Body of pancreas (tissue), 4 donors: ENCODE data around the gene PPIH. TPM values are rescaled to one million over a fixed set of nuclear protein-coding genes. Genes with fewer than 3 reads are reported as not detected.
"Not testable (repeated sequence)": the region's sequence is repeated elsewhere in the genome, so short reads cannot be mapped to it uniquely, and the experiment has no call there.

Experiments
- ATAC-seq: fragments of 150-250 bp; one replicate; pipeline ENCODE4 v1.9.1; 2016
- DNase-seq, 4 donors: peaks; one replicate each; pipeline ENCODE4 v3.0.0-alpha.2; 2019
- H3K27ac ChIP-seq, 4 donors: fragments of 200-600 bp; sonication (generic); 1 replicate in 3 of 4; 2 replicates in 1 of 4; pipeline versions ENCODE4 v1.5.1 to v1.6.1; 2016 to 2019; ENCODE audit warnings: mild to moderate bottlenecking in 1 of 4, mixed read lengths in 1 of 4, moderate library complexity in 1 of 4
- H3K27me3 ChIP-seq, 2 donors: fragments of 200-600 bp; sonication (generic); one replicate each; pipeline ENCODE4 v1.6.0; 2016; ENCODE audit warnings: mild to moderate bottlenecking in 1 of 2
- H3K36me3 ChIP-seq, 2 donors: fragments of 200-600 bp; sonication (generic); replicated peaks in 1 of 2; 2 replicates each; pipeline ENCODE4 v1.5.1; 2016; ENCODE audit warnings: low read depth in 2 of 2; ENCODE audit not compliant: insufficient read depth in 1 of 2
- H3K4me1 ChIP-seq: fragments of 200-600 bp; sonication (generic); one replicate; pipeline ENCODE4 v1.6.0; 2016
- H3K4me3 ChIP-seq, 2 donors: fragments of 200-600 bp; sonication (generic); 1 replicate in 1 of 2; 2 replicates in 1 of 2; pipeline ENCODE4 v1.5.1; 2016 to 2019
- H3K9me3 ChIP-seq, 3 donors: fragments of 200-600 bp; sonication (generic); 1 replicate in 2 of 3; 2 replicates in 1 of 3; pipeline ENCODE4 v1.5.1; 2016
- CTCF ChIP-seq, 7 experiments: fragments of 450-650 bp in 4 of 7; fragments of 200-600 bp in 3 of 7; sonication (generic) in 3 of 7; IDR thresholded peaks; one replicate each; pipeline ENCODE4 v1.5.1; 2016 to 2019; ENCODE audit warnings: antibody characterized with exemption in 7 of 7
- POLR2A ChIP-seq, 3 donors: fragments of 450-650 bp; IDR thresholded peaks; one replicate each; pipeline ENCODE4 v1.6.1; 2016; ENCODE audit warnings: antibody characterized with exemption in 3 of 3, mild to moderate bottlenecking in 2 of 3
- WGBS, 2 donors: methylation state at CpG; one replicate each; pipeline ENCODE4 v1.1.5; 2017; 5-methylcytosine and 5-hydroxymethylcytosine counted together
- intact Hi-C: fragments of 100-400 bp; cut with DNase I; formaldehyde crosslinking; loops from one replicate; pipeline ENCODE4 v1.15.1; 2023
- total RNA-seq, 2 donors: library from RNA; depleted of rRNA; stranded (reverse); fragments of >200 nt; gene quantifications; one replicate each; pipeline ENCODE4 v1.1.0, GENCODE V29; 2016

Gene PPIH
- total RNA-seq, 2 donors from 2014 or later, result 4.6 to 7.8 TPM

- intact Hi-C loops, result no loop called here
- no peak for TF ChIP-seq POLR2A (IDR thresholded peaks at IDR 0.05)
- TF ChIP-seq CTCF (IDR thresholded peaks at IDR 0.05), result no peak
- Histone ChIP-seq H3K36me3 (peaks cover 0 to 2% of the 10 kb centered on the region in 2 donors), H3K4me1 (no peaks in the 10 kb centered on the region), H3K27ac (no peak overlapping the region), H3K27me3 (no peaks in the 10 kb centered on the region), H3K4me3 (no peak overlapping the region), H3K9me3 (no peaks in the 10 kb centered on the region)
- ATAC-seq, result no peak
- DNase-seq, result no peak
Measured at GRCh38 chr1:42713293-42713692, 55.1 kb downstream of the PPIH start.

GRCh38 chr1:42714441-42714840 is 56.2 kb downstream of the PPIH start:
- H3K27me3 ChIP-seq, ATAC-seq, H3K27ac ChIP-seq, H3K4me3 ChIP-seq, intact Hi-C loops, H3K4me1 ChIP-seq, DNase-seq, H3K9me3 ChIP-seq, H3K36me3 ChIP-seq: not testable (repeated sequence)

- H3K36me3 ChIP-seq, result no peaks in the 10 kb centered on the region
- no peak overlapping the region for H3K4me3 ChIP-seq
- H3K27ac ChIP-seq, result no peak overlapping the region
- H3K27me3 ChIP-seq, result no peaks in the 10 kb centered on the region
- 77 to 100% methylated on average over 1 of the region's 1 CpG for WGBS, 2 donors
- ATAC-seq (no peak), DNase-seq (peak in 1 of 4 donors; percentile 17)
- intact Hi-C loops, result no loop called here
- H3K4me1 ChIP-seq, result peaks cover 3% of the 10 kb centered on the region
- H3K9me3 ChIP-seq, result no peaks in the 10 kb centered on the region
- TF ChIP-seq CTCF (IDR thresholded peaks at IDR 0.05) (no peak), POLR2A (IDR thresholded peaks at IDR 0.05) (no peak)
Measured at GRCh38 chr1:42720868-42721267, 62.6 kb downstream of the PPIH start.

GRCh38 chr1:42721926-42722325 is 63.7 kb downstream of the PPIH start:
- TF ChIP-seq CTCF (IDR thresholded peaks at IDR 0.05) (no peak), POLR2A (IDR thresholded peaks at IDR 0.05) (no peak)
- H3K4me1 ChIP-seq, result peaks cover 3% of the 10 kb centered on the region
- no peak for ATAC-seq
- no peak overlapping the region for H3K4me3 ChIP-seq
- H3K27me3 ChIP-seq, result no peaks in the 10 kb centered on the region
- H3K36me3 ChIP-seq, result no peaks in the 10 kb centered on the region
- no peaks in the 10 kb centered on the region for H3K9me3 ChIP-seq
- no peak for DNase-seq
- no peak overlapping the region for H3K27ac ChIP-seq
- intact Hi-C loops, result no loop called here
- WGBS, 2 donors, result 91 to 93% methylated on average over 3 of the region's 3 CpGs

GRCh38 chr1:42722403-42722802 is 64.2 kb downstream of the PPIH start:
- H3K4me3 ChIP-seq, H3K27me3 ChIP-seq, H3K4me1 ChIP-seq, H3K9me3 ChIP-seq, intact Hi-C loops, DNase-seq, ATAC-seq, H3K36me3 ChIP-seq, H3K27ac ChIP-seq: not testable (repeated sequence)
- WGBS, 2 donors, result 75 to 100% methylated on average over 1 to 2 of the region's 2 CpGs

- no peak for ATAC-seq
- Histone ChIP-seq H3K27ac (no peak overlapping the region), H3K4me3 (no peak overlapping the region), H3K4me1 (peaks cover 3% of the 10 kb centered on the region), H3K36me3 (no peaks in the 10 kb centered on the region), H3K27me3 (no peaks in the 10 kb centered on the region), H3K9me3 (no peaks in the 10 kb centered on the region)
- TF ChIP-seq CTCF (IDR thresholded peaks at IDR 0.05), result no peak
- no peak for TF ChIP-seq POLR2A (IDR thresholded peaks at IDR 0.05)
- no peak for DNase-seq
- 75 to 78% methylated on average over 6 of the region's 6 CpGs for WGBS, 2 donors
- intact Hi-C loops, result no loop called here
Measured at GRCh38 chr1:42723511-42723910, 65.3 kb downstream of the PPIH start.

- H3K4me1 ChIP-seq, intact Hi-C loops, DNase-seq, H3K36me3 ChIP-seq, H3K4me3 ChIP-seq, H3K9me3 ChIP-seq, ATAC-seq, H3K27ac ChIP-seq, H3K27me3 ChIP-seq: not testable (repeated sequence)
- 95 to 96% methylated on average over 4 of the region's 4 CpGs for WGBS, 2 donors
Measured at GRCh38 chr1:42725820-42726219, 67.6 kb downstream of the PPIH start.
